Neural progenitor cell (in vitro differentiated cells): ENCODE results near the gene EEIG2. TPM values are rescaled to one million over a fixed set of nuclear protein-coding genes. Genes with fewer than 3 reads are reported as not detected.

ENCODE experiments used
- DNase-seq: peaks from one replicate; pipeline ENCODE4 v3.0.0-alpha.2; 2016; ENCODE audit warnings: low spot score
- H2AFZ ChIP-seq: fragments of 200-600 bp; sonication (generic); replicated peaks from 2 replicates; pipeline ENCODE4 v1.6.1; 2016; ENCODE audit warnings: antibody characterized with exemption
- H3F3A ChIP-seq: fragments of 200-600 bp; sonication (generic); 2 replicates; pipeline ENCODE4 v1.6.1; 2016; ENCODE audit warnings: antibody characterized with exemption, low read depth
- H3K27ac ChIP-seq: fragments of 200-600 bp; sonication (generic); 2 replicates; pipeline ENCODE4 v1.5.1; 2016; ENCODE audit warnings: mild to moderate bottlenecking
- H3K27me3 ChIP-seq: fragments of 200-600 bp; sonication (generic); 2 replicates; pipeline ENCODE4 v1.6.1; 2016; ENCODE audit warnings: mild to moderate bottlenecking, moderate library complexity
- H3K36me3 ChIP-seq: fragments of 200-600 bp; sonication (generic); 2 replicates; pipeline ENCODE4 v1.5.1; 2016
- H3K4me1 ChIP-seq: fragments of 200-600 bp; sonication (generic); 2 replicates; pipeline ENCODE4 v1.6.1; 2016; ENCODE audit warnings: mixed run types
- H3K4me2 ChIP-seq: fragments of 200-600 bp; sonication (generic); 2 replicates; pipeline ENCODE4 v1.6.1; 2016
- H3K4me3 ChIP-seq: fragments of 200-600 bp; sonication (generic); 2 replicates; pipeline ENCODE4 v1.5.1; 2016
- H3K79me2 ChIP-seq: fragments of 200-600 bp; sonication (generic); 2 replicates; pipeline ENCODE4 v1.6.1; 2016; ENCODE audit warnings: low read depth
- H3K9ac ChIP-seq: fragments of 200-600 bp; sonication (generic); 2 replicates; pipeline ENCODE4 v1.6.1; 2016
- H3K9me3 ChIP-seq: fragments of 200-600 bp; sonication (generic); 2 replicates; pipeline ENCODE4 v1.5.1; 2016; ENCODE audit warnings: low read depth
- H4K20me1 ChIP-seq: fragments of 200-600 bp; sonication (generic); 2 replicates; pipeline ENCODE4 v1.6.1; 2016; ENCODE audit warnings: low read depth
- H3K27ac Mint-ChIP-seq: 3 replicates; pipeline ENCODE4 v1.8.0; 2021; ENCODE audit warnings: mixed read lengths
- H3K27me3 Mint-ChIP-seq: 2 replicates; pipeline ENCODE4 v1.8.0; 2022; ENCODE audit warnings: low read depth, mild to moderate bottlenecking, inconsistent platforms, moderate library complexity, mixed read lengths; ENCODE audit not compliant: insufficient read depth
- H3K36me3 Mint-ChIP-seq: 3 replicates; pipeline ENCODE4 v1.8.0; 2021; ENCODE audit warnings: mixed read lengths
- H3K4me1 Mint-ChIP-seq: 3 replicates; pipeline ENCODE4 v1.8.0; 2021; ENCODE audit warnings: mixed read lengths
- H3K4me3 Mint-ChIP-seq: 3 replicates; pipeline ENCODE4 v1.8.0; 2021; ENCODE audit warnings: mild to moderate bottlenecking, moderate library complexity, mixed read lengths
- H3K9me3 Mint-ChIP-seq: 3 replicates; pipeline ENCODE4 v1.8.0; 2020; ENCODE audit warnings: mixed read lengths
- CTCF ChIP-seq: fragments of 200-600 bp; sonication (generic); IDR thresholded peaks from 2 replicates; pipeline ENCODE4 v1.5.1; 2017; ENCODE audit warnings: antibody characterized with exemption, mild to moderate bottlenecking
- EZH2 ChIP-seq: fragments of 200-600 bp; sonication (generic); IDR thresholded peaks from 2 replicates; pipeline ENCODE4 v1.6.1; 2017; ENCODE audit warnings: antibody characterized with exemption, mild to moderate bottlenecking, moderate library complexity
- EZH2phosphoT487 ChIP-seq: fragments of 200-600 bp; sonication (generic); IDR thresholded peaks from 2 replicates; pipeline ENCODE4 v1.6.1; 2017; ENCODE audit warnings: antibody characterized with exemption
- total RNA-seq: library from RNA; depleted of rRNA; stranded (reverse); fragments of >200 nt; gene quantifications from 2 replicates; pipeline ENCODE4 v1.2.3, GENCODE V29; 2015; ENCODE audit warnings: low replicate concordance

Gene EEIG2
- total RNA-seq, 1 donor from 2014 or later: 8.8 TPM

GRCh38 chr1:108595507-108595906, 35.6 kb downstream of the EEIG2 start:
- Histone ChIP-seq H3K79me2 (no peaks in the 10 kb centered on the region), H3K4me3 (no peak overlapping the region), H3K4me2 (no peak overlapping the region), H3K36me3 (no peaks in the 10 kb centered on the region), H3K27ac (no peak overlapping the region), H3K9ac (no peak overlapping the region), H3F3A (no peaks in the 10 kb centered on the region), H3K27me3 (no peaks in the 10 kb centered on the region), H2AFZ (no peak overlapping the region), H3K4me1 (no peaks in the 10 kb centered on the region), H3K9me3 (no peaks in the 10 kb centered on the region), H4K20me1 (no peaks in the 10 kb centered on the region)
- Mint-ChIP-seq H3K4me1 (no peaks in the 10 kb centered on the region), H3K9me3 (no peaks in the 10 kb centered on the region), H3K27me3 (no peaks in the 10 kb centered on the region), H3K27ac (no peak overlapping the region), H3K36me3 (no peaks in the 10 kb centered on the region), H3K4me3 (no peak overlapping the region)
- no peak for DNase-seq
- no peak for TF ChIP-seq CTCF
- no peak for TF ChIP-seq EZH2

- H3K9me3 ChIP-seq: no peaks in the 10 kb centered on the region
Measured at GRCh38 chr1:108597041-108597440, 37.1 kb downstream of the EEIG2 start.

GRCh38 chr1:108598340-108598739, 38.4 kb downstream of the EEIG2 start:
- H3K4me3 Mint-ChIP-seq: no peak overlapping the region
- H3K4me3 ChIP-seq: no peak overlapping the region
- no peaks in the 10 kb centered on the region for H3K27me3 Mint-ChIP-seq
- no peaks in the 10 kb centered on the region for H3K4me1 Mint-ChIP-seq
- no peaks in the 10 kb centered on the region for H3K27me3 ChIP-seq
- H3K36me3 ChIP-seq: no peaks in the 10 kb centered on the region
- TF ChIP-seq CTCF: no peak
- no peak for DNase-seq
- H3K27ac ChIP-seq: no peak overlapping the region
- H3K4me2 ChIP-seq: no peak overlapping the region
- H3K36me3 Mint-ChIP-seq: peaks cover 2% of the 10 kb centered on the region
- no peak overlapping the region for H3K9ac ChIP-seq
- H2AFZ ChIP-seq: no peak overlapping the region
- H3K79me2 ChIP-seq: no peaks in the 10 kb centered on the region
- H3K9me3 ChIP-seq: no peaks in the 10 kb centered on the region
- H3K9me3 Mint-ChIP-seq: no peaks in the 10 kb centered on the region
- no peak overlapping the region for H3K27ac Mint-ChIP-seq
- H4K20me1 ChIP-seq: no peaks in the 10 kb centered on the region
- H3F3A ChIP-seq: no peaks in the 10 kb centered on the region
- H3K4me1 ChIP-seq: no peaks in the 10 kb centered on the region

More at GRCh38 chr1:108597041-108597440, 37.1 kb downstream of the EEIG2 start:
- Mint-ChIP-seq H3K9me3 (no peaks in the 10 kb centered on the region), H3K27me3 (no peaks in the 10 kb centered on the region), H3K4me3 (no peak overlapping the region), H3K36me3 (peaks cover 2% of the 10 kb centered on the region), H3K4me1 (no peaks in the 10 kb centered on the region), H3K27ac (no peak overlapping the region)
- no peak overlapping the region for H3K4me2 ChIP-seq
- no peaks in the 10 kb centered on the region for H3F3A ChIP-seq
- no peak overlapping the region for H3K27ac ChIP-seq
- no peak overlapping the region for H3K4me3 ChIP-seq
- H3K9ac ChIP-seq: no peak overlapping the region
- H3K4me1 ChIP-seq: no peaks in the 10 kb centered on the region
- H3K27me3 ChIP-seq: no peaks in the 10 kb centered on the region
- no peak for DNase-seq
- no peaks in the 10 kb centered on the region for H3K79me2 ChIP-seq
- no peaks in the 10 kb centered on the region for H3K36me3 ChIP-seq
- TF ChIP-seq CTCF (no peak), EZH2 (no peak), EZH2phosphoT487 (no peak)
- H2AFZ ChIP-seq: no peak overlapping the region
- H4K20me1 ChIP-seq: no peaks in the 10 kb centered on the region

- no peaks in the 10 kb centered on the region for H3K36me3 ChIP-seq
- no peak for DNase-seq
- H3K9ac ChIP-seq: no peak overlapping the region
- peaks cover 2% of the 10 kb centered on the region for H3K36me3 Mint-ChIP-seq
- H3K27me3 Mint-ChIP-seq: no peaks in the 10 kb centered on the region
- no peak overlapping the region for H3K4me2 ChIP-seq
- H3K4me3 Mint-ChIP-seq: no peak overlapping the region
- H3K9me3 ChIP-seq: no peaks in the 10 kb centered on the region
- H3K4me3 ChIP-seq: no peak overlapping the region
- H3F3A ChIP-seq: no peaks in the 10 kb centered on the region
- H2AFZ ChIP-seq: no peak overlapping the region
- TF ChIP-seq EZH2: no peak
- no peak for TF ChIP-seq CTCF
- TF ChIP-seq EZH2phosphoT487: no peak
- H3K27ac ChIP-seq: no peak overlapping the region
- no peaks in the 10 kb centered on the region for H3K4me1 Mint-ChIP-seq
- no peaks in the 10 kb centered on the region for H3K27me3 ChIP-seq
- H4K20me1 ChIP-seq: no peaks in the 10 kb centered on the region
- no peak overlapping the region for H3K27ac Mint-ChIP-seq
- H3K9me3 Mint-ChIP-seq: no peaks in the 10 kb centered on the region
- no peaks in the 10 kb centered on the region for H3K79me2 ChIP-seq
- H3K4me1 ChIP-seq: no peaks in the 10 kb centered on the region
Measured at GRCh38 chr1:108600504-108600903, 40.6 kb downstream of the EEIG2 start.
